ENCODE results near the gene ACTL7A. TPM values are rescaled to one million over a fixed set of nuclear protein-coding genes. Genes with fewer than 3 reads are reported as not detected.

Gene ACTL7A
- total and polyA plus RNA-seq, 9 of the 15 experiments (the other 6 are each of a cell fraction or from before 2014, with no cell fraction given) = not detected

- ChIA-PET POLR2A (interaction anchor here (1.1 kb wide), 2 partner anchors 15 to 23 kb away, joined by 3 read pairs; no protein-coding TSS in a partner anchor), CTCF (ENCODE audit: low intra/inter-chr PET ratio) (no interaction called here)
- FAIRE-seq (no peak), DNase-seq (ENCODE audit: extremely low read depth in 1 of 4, low spot score in 3 of 4) (no peak), ATAC-seq (no peak)
- no peak overlapping the region for H3K27ac ChIP-seq (ENCODE audit: extremely low read depth, low read depth, low read length)
- no peaks in the 10 kb centered on the region for H4K20me1 ChIP-seq (replicated peaks; ENCODE audit: control insufficient read depth, insufficient read depth, low read length)
- in situ Hi-C loops (cut with MboI) = no loop called here
- BruUV-seq (replicated peaks) = no TSS peak
- H3K79me2 ChIP-seq (ENCODE audit: control insufficient read depth, insufficient read depth, low read length) = no peaks in the 10 kb centered on the region
- no peaks in the 10 kb centered on the region for H3K9me1 ChIP-seq (ENCODE audit: control insufficient read depth, insufficient read depth, low read length)
- no peak overlapping the region for H2AFZ ChIP-seq (ENCODE audit: low read depth, low read length)
- no peak overlapping the region for H3K4me3 ChIP-seq
- H3K27me3 ChIP-seq (ENCODE audit: control insufficient read depth in 2 of 2, insufficient read depth in 2 of 2, low read length in 2 of 2) = peaks cover 23 to 27% of the 10 kb centered on the region in 2 experiments
- no peak overlapping the region for H3K9ac ChIP-seq (ENCODE audit: insufficient read depth in 1 of 2, low read depth in 2 of 2, low read length in 2 of 2)
- peaks cover 0 to 13% of the 10 kb centered on the region in 2 experiments; a peak in 1 of 5 replicates for H3K4me1 ChIP-seq (replicated peaks in 1 of 2; ENCODE audit: control insufficient read depth in 2 of 2, insufficient read depth in 2 of 2, low read length in 2 of 2)
- WGBS (ENCODE audit: insufficient coverage, low coverage, missing lambda C conversion rate) = 3% methylated on average over 3 of the region's 3 CpGs
- H3K36me3 ChIP-seq (ENCODE audit: control insufficient read depth, insufficient read depth, low read length) = no peaks in the 10 kb centered on the region
- no peak overlapping the region for H3K4me2 ChIP-seq (ENCODE audit: insufficient read depth, low read length)
- intact Hi-C loops (cut with micrococcal nuclease) = loop anchor here (10.0 kb wide), 1 partner anchor 365 kb away; no protein-coding TSS in a partner anchor
- no peaks in the 10 kb centered on the region for H3K9me3 ChIP-seq (replicated peaks; ENCODE audit: control insufficient read depth, insufficient read depth, low read depth, low read length)
- TF ChIP-seq ID3 (CRISPR knock-in tag; IDR thresholded peaks at IDR 0.05) = no peak
- no peak for TF ChIP-seq ID3 (tag; IDR thresholded peaks at IDR 0.05)
- TF ChIP-seq ZNF445 (CRISPR knock-in tag; IDR thresholded peaks at IDR 0.05; ENCODE audit: low read depth) = no peak
- TF ChIP-seq FOSL1 (tag; conservative IDR thresholded peaks at IDR 0.05) = no peak
- TF ChIP-seq ETV1 (tag; conservative IDR thresholded peaks at IDR 0.05; ENCODE audit: low read depth) = no peak
- no peak for TF ChIP-seq YBX1 (IDR thresholded peaks at IDR 0.05)
- no peak for TF ChIP-seq POLR3G (IDR thresholded peaks at IDR 0.05; ENCODE audit: extremely low read depth, insufficient read length, insufficient replicate concordance)
- TF ChIP-seq ZNF644 (tag; IDR thresholded peaks at IDR 0.05; ENCODE audit: low read depth) = no peak
- no peak for TF ChIP-seq EZH2 (IDR thresholded peaks at IDR 0.05; ENCODE audit: borderline replicate concordance, low read depth, low read length)
- TF ChIP-seq PKNOX1 (IDR thresholded peaks at IDR 0.05) = no peak
- TF ChIP-seq, protein P1, sequence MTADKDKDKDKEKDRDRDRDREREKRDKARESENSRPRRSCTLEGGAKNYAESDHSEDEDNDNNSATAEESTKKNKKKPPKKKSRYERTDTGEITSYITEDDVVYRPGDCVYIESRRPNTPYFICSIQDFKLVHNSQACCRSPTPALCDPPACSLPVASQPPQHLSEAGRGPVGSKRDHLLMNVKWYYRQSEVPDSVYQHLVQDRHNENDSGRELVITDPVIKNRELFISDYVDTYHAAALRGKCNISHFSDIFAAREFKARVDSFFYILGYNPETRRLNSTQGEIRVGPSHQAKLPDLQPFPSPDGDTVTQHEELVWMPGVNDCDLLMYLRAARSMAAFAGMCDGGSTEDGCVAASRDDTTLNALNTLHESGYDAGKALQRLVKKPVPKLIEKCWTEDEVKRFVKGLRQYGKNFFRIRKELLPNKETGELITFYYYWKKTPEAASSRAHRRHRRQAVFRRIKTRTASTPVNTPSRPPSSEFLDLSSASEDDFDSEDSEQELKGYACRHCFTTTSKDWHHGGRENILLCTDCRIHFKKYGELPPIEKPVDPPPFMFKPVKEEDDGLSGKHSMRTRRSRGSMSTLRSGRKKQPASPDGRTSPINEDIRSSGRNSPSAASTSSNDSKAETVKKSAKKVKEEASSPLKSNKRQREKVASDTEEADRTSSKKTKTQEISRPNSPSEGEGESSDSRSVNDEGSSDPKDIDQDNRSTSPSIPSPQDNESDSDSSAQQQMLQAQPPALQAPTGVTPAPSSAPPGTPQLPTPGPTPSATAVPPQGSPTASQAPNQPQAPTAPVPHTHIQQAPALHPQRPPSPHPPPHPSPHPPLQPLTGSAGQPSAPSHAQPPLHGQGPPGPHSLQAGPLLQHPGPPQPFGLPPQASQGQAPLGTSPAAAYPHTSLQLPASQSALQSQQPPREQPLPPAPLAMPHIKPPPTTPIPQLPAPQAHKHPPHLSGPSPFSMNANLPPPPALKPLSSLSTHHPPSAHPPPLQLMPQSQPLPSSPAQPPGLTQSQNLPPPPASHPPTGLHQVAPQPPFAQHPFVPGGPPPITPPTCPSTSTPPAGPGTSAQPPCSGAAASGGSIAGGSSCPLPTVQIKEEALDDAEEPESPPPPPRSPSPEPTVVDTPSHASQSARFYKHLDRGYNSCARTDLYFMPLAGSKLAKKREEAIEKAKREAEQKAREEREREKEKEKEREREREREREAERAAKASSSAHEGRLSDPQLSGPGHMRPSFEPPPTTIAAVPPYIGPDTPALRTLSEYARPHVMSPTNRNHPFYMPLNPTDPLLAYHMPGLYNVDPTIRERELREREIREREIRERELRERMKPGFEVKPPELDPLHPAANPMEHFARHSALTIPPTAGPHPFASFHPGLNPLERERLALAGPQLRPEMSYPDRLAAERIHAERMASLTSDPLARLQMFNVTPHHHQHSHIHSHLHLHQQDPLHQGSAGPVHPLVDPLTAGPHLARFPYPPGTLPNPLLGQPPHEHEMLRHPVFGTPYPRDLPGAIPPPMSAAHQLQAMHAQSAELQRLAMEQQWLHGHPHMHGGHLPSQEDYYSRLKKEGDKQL (CRISPR knock-in tag; IDR thresholded peaks at IDR 0.05; ENCODE audit: borderline replicate concordance) = no peak
- TF ChIP-seq, protein P2, sequence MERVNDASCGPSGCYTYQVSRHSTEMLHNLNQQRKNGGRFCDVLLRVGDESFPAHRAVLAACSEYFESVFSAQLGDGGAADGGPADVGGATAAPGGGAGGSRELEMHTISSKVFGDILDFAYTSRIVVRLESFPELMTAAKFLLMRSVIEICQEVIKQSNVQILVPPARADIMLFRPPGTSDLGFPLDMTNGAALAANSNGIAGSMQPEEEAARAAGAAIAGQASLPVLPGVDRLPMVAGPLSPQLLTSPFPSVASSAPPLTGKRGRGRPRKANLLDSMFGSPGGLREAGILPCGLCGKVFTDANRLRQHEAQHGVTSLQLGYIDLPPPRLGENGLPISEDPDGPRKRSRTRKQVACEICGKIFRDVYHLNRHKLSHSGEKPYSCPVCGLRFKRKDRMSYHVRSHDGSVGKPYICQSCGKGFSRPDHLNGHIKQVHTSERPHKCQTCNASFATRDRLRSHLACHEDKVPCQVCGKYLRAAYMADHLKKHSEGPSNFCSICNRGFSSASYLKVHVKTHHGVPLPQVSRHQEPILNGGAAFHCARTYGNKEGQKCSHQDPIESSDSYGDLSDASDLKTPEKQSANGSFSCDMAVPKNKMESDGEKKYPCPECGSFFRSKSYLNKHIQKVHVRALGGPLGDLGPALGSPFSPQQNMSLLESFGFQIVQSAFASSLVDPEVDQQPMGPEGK (CRISPR knock-in tag; IDR thresholded peaks at IDR 0.05; ENCODE audit: borderline replicate concordance) = no peak
- no peak for TF ChIP-seq LARP7 (IDR thresholded peaks at IDR 0.05)
Measured at GRCh38 chr9:108859459-108860114, 2.5 kb upstream of the ACTL7A start.

Measured in K562 (cell line).